Measurements from ENCODE around the gene KCNMA1. TPM values are rescaled to one million over a fixed set of nuclear protein-coding genes. Genes with fewer than 3 reads are reported as not detected.
A peak's percentile ranks its signal among the peaks of the same experiment; 100 is the strongest.

The KCNMA1 gene
- total and polyA plus RNA-seq, 10 donors = 9.3 to 114 (median 51.5) TPM

GRCh38 chr10:77608281-77608680 is 29.3 kb downstream of the KCNMA1 start:
- no peak for DNase-seq
- Histone ChIP-seq H3K27ac (no peak overlapping the region), H3K4me1 (peaks cover 7 to 42% (median 24%) of the 10 kb centered on the region in 6 donors), H3K27me3 (replicated peaks in 1 of 7) (no peaks in the 10 kb centered on the region), H3K36me3 (no peaks in the 10 kb centered on the region), H3K9me3 (no peaks in the 10 kb centered on the region), H3K4me3 (no peak overlapping the region)
- WGBS, 5 donors = 85 to 90% (median 88%) methylated on average over 9 of the region's 9 CpGs
- TF ChIP-seq POLR2A (IDR thresholded peaks at IDR 0.05) (no peak), CTCF (IDR thresholded peaks at IDR 0.05 in 8 of 11, conservative IDR thresholded peaks at IDR 0.05 in 3 of 11) (no peak), POLR2AphosphoS5 (IDR thresholded peaks at IDR 0.05) (no peak)
- intact Hi-C loops (cut with DNase I; ENCODE audit: low total_unique reads) = no loop called here

DNA sequence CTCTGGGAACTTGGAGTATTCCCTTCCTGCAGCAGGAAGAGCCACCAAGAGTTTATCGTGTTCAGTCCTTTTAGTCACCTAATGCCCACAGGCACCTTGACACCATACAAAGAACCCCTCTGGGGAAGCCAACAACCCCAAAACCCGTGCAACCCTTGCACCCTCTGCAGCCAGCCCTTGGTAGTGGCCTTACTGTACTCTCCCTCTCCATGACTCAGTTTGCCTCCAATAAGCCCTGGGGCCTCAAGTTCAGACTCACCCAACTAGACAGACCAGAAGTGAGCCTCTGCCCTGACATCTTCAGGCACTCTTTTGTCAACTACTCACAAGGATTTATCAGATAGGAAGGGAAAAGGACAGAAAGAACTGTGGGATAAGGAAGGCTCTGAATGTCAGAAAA is 30.9 kb downstream of the KCNMA1 start:
- DNase-seq = no peak
- Histone ChIP-seq H3K27ac (no peak overlapping the region), H3K36me3 (no peaks in the 10 kb centered on the region), H3K4me1 (peaks cover 13 to 57% (median 37%) of the 10 kb centered on the region in 6 donors), H3K27me3 (replicated peaks in 1 of 7) (no peaks in the 10 kb centered on the region), H3K4me3 (no peak overlapping the region), H3K9me3 (no peaks in the 10 kb centered on the region)
- intact Hi-C loops (cut with DNase I; ENCODE audit: low total_unique reads) = no loop called here
- TF ChIP-seq POLR2A (IDR thresholded peaks at IDR 0.05) = no peak
- no peak for TF ChIP-seq POLR2AphosphoS5 (IDR thresholded peaks at IDR 0.05)
- TF ChIP-seq CTCF (IDR thresholded peaks at IDR 0.05 in 8 of 11, conservative IDR thresholded peaks at IDR 0.05 in 3 of 11) = no peak
- WGBS, 5 donors = 73 to 95% (median 78%) methylated on average over 2 of the region's 2 CpGs

DNA sequence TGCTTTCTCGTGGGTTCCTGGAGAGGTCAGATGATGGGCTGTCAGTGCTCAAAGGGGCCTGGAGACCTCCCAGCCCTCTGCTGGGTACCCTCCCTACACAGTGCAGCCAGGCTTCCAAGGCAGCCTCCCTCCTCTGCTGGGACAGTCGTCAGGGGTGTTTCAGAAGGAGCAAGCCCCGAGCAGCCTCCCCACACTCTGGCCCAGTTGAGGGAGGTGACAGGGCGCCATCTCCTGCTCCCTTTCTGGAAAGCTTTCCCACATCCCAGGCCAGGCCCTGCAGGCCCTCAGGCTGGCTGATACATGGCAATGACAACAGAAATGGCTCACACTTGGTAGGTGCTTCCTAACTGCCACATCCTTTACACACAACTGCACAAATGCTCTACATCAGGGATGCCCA is 32.1 kb downstream of the KCNMA1 start:
- H3K36me3 ChIP-seq = no peaks in the 10 kb centered on the region
- intact Hi-C loops (cut with DNase I; ENCODE audit: low total_unique reads) = no loop called here
- peak overlapping the region in 1 of 8 donors; percentile 81 for H3K27ac ChIP-seq
- 76 to 91% (median 86%) methylated on average over 3 to 4 of the region's 4 CpGs for WGBS, 5 donors
- no peak for DNase-seq
- TF ChIP-seq POLR2A (IDR thresholded peaks at IDR 0.05) (no peak), CTCF (IDR thresholded peaks at IDR 0.05 in 8 of 11, conservative IDR thresholded peaks at IDR 0.05 in 3 of 11) (no peak), POLR2AphosphoS5 (IDR thresholded peaks at IDR 0.05) (no peak)
- no peaks in the 10 kb centered on the region for H3K9me3 ChIP-seq
- H3K4me3 ChIP-seq = no peak overlapping the region
- peaks cover 13 to 52% (median 35%) of the 10 kb centered on the region in 6 donors for H3K4me1 ChIP-seq
- H3K27me3 ChIP-seq (replicated peaks in 1 of 7) = no peaks in the 10 kb centered on the region

DNA sequence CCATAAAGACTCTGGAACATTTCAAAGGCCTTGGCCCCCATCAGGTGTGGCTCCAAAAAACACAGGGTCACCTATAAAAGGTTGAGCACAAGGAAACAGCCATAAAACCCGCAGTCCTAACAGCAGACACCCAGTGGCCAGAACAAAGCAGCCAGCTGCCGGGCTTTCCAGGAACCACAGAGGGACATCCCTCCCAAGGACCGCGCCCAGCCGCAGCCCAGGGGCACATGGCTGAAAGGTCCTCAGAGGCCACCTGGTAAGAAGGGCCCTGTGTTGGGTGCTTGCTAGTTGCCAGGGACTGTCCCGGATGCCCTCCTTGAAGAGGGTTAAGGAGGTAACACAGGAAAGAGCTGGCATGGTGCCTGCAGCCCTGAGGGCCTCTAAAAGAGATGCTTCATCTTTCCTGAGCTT is 32.7 kb downstream of the KCNMA1 start:
- no peak for DNase-seq
- H3K27me3 ChIP-seq (replicated peaks in 1 of 7) = no peaks in the 10 kb centered on the region
- intact Hi-C loops (cut with DNase I; ENCODE audit: low total_unique reads) = no loop called here
- H3K9me3 ChIP-seq = no peaks in the 10 kb centered on the region
- TF ChIP-seq CTCF (IDR thresholded peaks at IDR 0.05 in 8 of 11, conservative IDR thresholded peaks at IDR 0.05 in 3 of 11) (no peak), POLR2A (IDR thresholded peaks at IDR 0.05) (no peak), POLR2AphosphoS5 (IDR thresholded peaks at IDR 0.05) (no peak)
- H3K4me3 ChIP-seq = no peak overlapping the region
- peak overlapping the region in 2 of 8 donors; percentile 81 to 83 for H3K27ac ChIP-seq
- H3K36me3 ChIP-seq = no peaks in the 10 kb centered on the region
- 43 to 89% (median 82%) methylated on average over 1 to 6 of the region's 6 CpGs for WGBS, 5 donors
- H3K4me1 ChIP-seq = peaks cover 13 to 47% (median 32%) of the 10 kb centered on the region in 6 donors
